ENCODE measurements around the gene PARP12.

PARP12 gene

GRCh38 chr7:139993592-139993991 lies 69.2 kb downstream of the PARP12 start:
- DNase-seq (ENCODE audit: low read depth in 2 of 3, low spot score in 2 of 3): no peak

GRCh38 chr7:139993169-139993568 lies 69.6 kb downstream of the PARP12 start:
- no peak for DNase-seq (ENCODE audit: low read depth in 2 of 3, low spot score in 2 of 3)

- no peak for DNase-seq (ENCODE audit: low read depth in 2 of 3, low spot score in 2 of 3)
Observed at GRCh38 chr7:139992353-139993044, 70.3 kb downstream of the PARP12 start.

- DNase-seq (ENCODE audit: low read depth in 2 of 3, low spot score in 2 of 3): no peak
Observed at GRCh38 chr7:139991911-139992310, 70.8 kb downstream of the PARP12 start.

GRCh38 chr7:139991269-139991666 lies 71.5 kb downstream of the PARP12 start:
- no peak for DNase-seq (ENCODE audit: low read depth in 2 of 3, low spot score in 2 of 3)

GRCh38 chr7:139990571-139991268 lies 72.0 kb downstream of the PARP12 start:
- DNase-seq (ENCODE audit: low read depth in 2 of 3, low spot score in 2 of 3): no peak

- DNase-seq (ENCODE audit: low read depth in 2 of 3, low spot score in 2 of 3): no peak
Observed at GRCh38 chr7:139990142-139990535, 72.6 kb downstream of the PARP12 start.

GRCh38 chr7:139989366-139990141 lies 73.2 kb downstream of the PARP12 start:
- no peak for DNase-seq (ENCODE audit: low read depth in 2 of 3, low spot score in 2 of 3)

- DNase-seq (ENCODE audit: low read depth in 2 of 3, low spot score in 2 of 3): no peak
Observed at GRCh38 chr7:139987691-139988516, 74.8 kb downstream of the PARP12 start.

- no peak for DNase-seq (ENCODE audit: low read depth in 2 of 3, low spot score in 2 of 3)
Observed at GRCh38 chr7:139985811-139986210, 76.9 kb downstream of the PARP12 start.

GRCh38 chr7:139984642-139985539 lies 77.9 kb downstream of the PARP12 start:
- no peak for DNase-seq (ENCODE audit: low read depth in 2 of 3, low spot score in 2 of 3)

- no peak for DNase-seq (ENCODE audit: low read depth in 2 of 3, low spot score in 2 of 3)
Observed at GRCh38 chr7:139982927-139983920, 79.5 kb downstream of the PARP12 start.

GRCh38 chr7:139981511-139981895 lies 81.2 kb downstream of the PARP12 start:
- no peak for DNase-seq (ENCODE audit: low read depth in 2 of 3, low spot score in 2 of 3)

- DNase-seq (ENCODE audit: low read depth in 2 of 3, low spot score in 2 of 3): no peak
Observed at GRCh38 chr7:139976838-139977656, 85.7 kb downstream of the PARP12 start.

GRCh38 chr7:139976055-139976837 lies 86.5 kb downstream of the PARP12 start:
- no peak for DNase-seq (ENCODE audit: low read depth in 2 of 3, low spot score in 2 of 3)

GRCh38 chr7:139974179-139974811 lies 88.5 kb downstream of the PARP12 start:
- no peak for DNase-seq (ENCODE audit: low read depth in 2 of 3, low spot score in 2 of 3)

All from activated CD8-positive, alpha-beta memory T cell treated with anti-CD3 and anti-CD28 coated beads for 48 hours (primary cell).